ENCODE data around the gene LETM1.

The LETM1 gene

GRCh38 chr4:1901127-1901526 is 45.2 kb upstream of the LETM1 start:
- TF ChIP-seq SIN3A (IDR thresholded peaks at IDR 0.05; ENCODE audit: borderline replicate concordance, insufficient read depth, low read length) (no peak), REST (IDR thresholded peaks at IDR 0.05; ENCODE audit: insufficient read depth in 1 of 2, low read depth in 2 of 2, low read length in 2 of 2) (no peak), FOXP2 (optimal IDR thresholded peaks at IDR 0.05; ENCODE audit: borderline replicate concordance, extremely low read depth, extremely low read length, insufficient read depth) (no peak), TAF1 (IDR thresholded peaks at IDR 0.05; ENCODE audit: borderline replicate concordance, insufficient read depth, low read length) (no peak), POLR2AphosphoS5 (IDR thresholded peaks at IDR 0.05; ENCODE audit: low read depth, low read length) (no peak)

GRCh38 chr4:1900624-1901023 is 44.7 kb upstream of the LETM1 start:
- TF ChIP-seq TAF1 (IDR thresholded peaks at IDR 0.05; ENCODE audit: borderline replicate concordance, insufficient read depth, low read length) (no peak), POLR2AphosphoS5 (IDR thresholded peaks at IDR 0.05; ENCODE audit: low read depth, low read length) (no peak), FOXP2 (optimal IDR thresholded peaks at IDR 0.05; ENCODE audit: borderline replicate concordance, extremely low read depth, extremely low read length, insufficient read depth) (no peak), REST (IDR thresholded peaks at IDR 0.05; ENCODE audit: insufficient read depth in 1 of 2, low read depth in 2 of 2, low read length in 2 of 2) (no peak), SIN3A (IDR thresholded peaks at IDR 0.05; ENCODE audit: borderline replicate concordance, insufficient read depth, low read length) (no peak)

GRCh38 chr4:1900087-1900433 is 44.1 kb upstream of the LETM1 start:
- TF ChIP-seq SIN3A (IDR thresholded peaks at IDR 0.05; ENCODE audit: borderline replicate concordance, insufficient read depth, low read length): no peak
- no peak for TF ChIP-seq REST (IDR thresholded peaks at IDR 0.05; ENCODE audit: insufficient read depth in 1 of 2, low read depth in 2 of 2, low read length in 2 of 2)
- TF ChIP-seq POLR2AphosphoS5 (IDR thresholded peaks at IDR 0.05; ENCODE audit: low read depth, low read length): no peak
- TF ChIP-seq TAF1 (IDR thresholded peaks at IDR 0.05; ENCODE audit: borderline replicate concordance, insufficient read depth, low read length): no peak
- no peak for TF ChIP-seq FOXP2 (optimal IDR thresholded peaks at IDR 0.05; ENCODE audit: borderline replicate concordance, extremely low read depth, extremely low read length, insufficient read depth)

- TF ChIP-seq FOXP2 (optimal IDR thresholded peaks at IDR 0.05; ENCODE audit: borderline replicate concordance, extremely low read depth, extremely low read length, insufficient read depth) (peak; percentile 63), REST (IDR thresholded peaks at IDR 0.05; ENCODE audit: insufficient read depth in 1 of 2, low read depth in 2 of 2, low read length in 2 of 2) (no peak), POLR2AphosphoS5 (IDR thresholded peaks at IDR 0.05; ENCODE audit: low read depth, low read length) (no peak)
These were observed 43.5 kb upstream of the LETM1 start for GRCh38 chr4:1899149-1900086.

Data from PFSK-1 (cell line).